Fibroblast of lung (primary cell): Measurements from ENCODE around the gene BABAM2.

Source experiments
- CTCF ChIP-seq, 2 donors: IDR thresholded peaks in 1 of 2; conservative IDR thresholded peaks in 1 of 2; 1 replicate in 1 of 2; 2 replicates in 1 of 2; pipeline ENCODE4 v1.5.1; 2011 to 2012; ENCODE audit warnings: low read length in 2 of 2, control low read depth in 1 of 2, inconsistent platforms in 1 of 2, low read depth in 1 of 2, mild to moderate bottlenecking in 1 of 2
- EZH2 ChIP-seq: IDR thresholded peaks from 2 replicates; pipeline ENCODE4 v1.5.1; 2012; ENCODE audit warnings: low read length, control low read depth, mild to moderate bottlenecking; ENCODE audit errors: missing control alignments

- TF ChIP-seq CTCF (conservative IDR thresholded peaks at IDR 0.05 in 1 of 2, IDR thresholded peaks at IDR 0.05 in 1 of 2; ENCODE audit: low read depth in 1 of 2, low read length in 2 of 2) = no peak
- TF ChIP-seq EZH2 = no peak
Observed at GRCh38 chr2:28310107-28310506, 419.6 kb downstream of the BABAM2 start.
